HepG2 (cell line): Measurements from ENCODE around the gene UBE2S. TPM values are rescaled to one million over a fixed set of nuclear protein-coding genes. Genes with fewer than 3 reads are reported as not detected.

Source experiments
- AGO2 ChIP-seq: fragments of 200-400 bp; formaldehyde crosslinking; optimal IDR thresholded peaks from 2 replicates; pipeline ENCODE3; 2017; ENCODE audit warnings: mild to moderate bottlenecking, low read depth, low read length, moderate library complexity
- DMTF1 ChIP-seq: sonication (generic); formaldehyde crosslinking; IDR thresholded peaks from 2 replicates; pipeline ENCODE4 v1.4.0; 2020; ENCODE audit warnings: mild to moderate bottlenecking, missing genetic modification reagents
- NAIF1 ChIP-seq: sonication (generic); formaldehyde crosslinking; IDR thresholded peaks from 2 replicates; pipeline ENCODE4 v1.5.0; 2020; ENCODE audit warnings: mild to moderate bottlenecking, missing genetic modification reagents, borderline replicate concordance
- RERE ChIP-seq: IDR thresholded peaks from 2 replicates; pipeline ENCODE4 v1.6.1; 2016; ENCODE audit warnings: low read depth, missing genetic modification reagents, missing compliant biosample characterization
- SAFB2 ChIP-seq: sonication (generic); formaldehyde crosslinking; IDR thresholded peaks from 2 replicates; pipeline ENCODE4 v1.5.1; 2020; ENCODE audit warnings: missing genetic modification reagents, low read depth, mild to moderate bottlenecking, borderline replicate concordance
- SMARCC2 ChIP-seq: fragments of 450-650 bp; IDR thresholded peaks from 2 replicates; pipeline ENCODE4 v1.6.1; 2017; ENCODE audit warnings: antibody characterized with exemption, mild to moderate bottlenecking
- TP53 ChIP-seq: sonication (generic); formaldehyde crosslinking; conservative IDR thresholded peaks from 2 replicates; pipeline ENCODE4 v1.4.0; 2020; ENCODE audit warnings: missing genetic modification reagents
- TRAFD1 ChIP-seq: sonication (generic); formaldehyde crosslinking; IDR thresholded peaks from 2 replicates; pipeline ENCODE4 v1.5.1; 2020; ENCODE audit warnings: missing genetic modification reagents, mild to moderate bottlenecking, borderline replicate concordance
- ZBTB21 ChIP-seq: sonication (generic); formaldehyde crosslinking; IDR thresholded peaks from 2 replicates; pipeline ENCODE4 v1.4.0; 2020; ENCODE audit warnings: missing genetic modification reagents
- ZBTB37 ChIP-seq: sonication (generic); formaldehyde crosslinking; IDR thresholded peaks from 2 replicates; pipeline ENCODE4 v1.4.0; 2020; ENCODE audit warnings: mild to moderate bottlenecking, missing genetic modification reagents
- ZBTB44 ChIP-seq: sonication (generic); formaldehyde crosslinking; IDR thresholded peaks from 2 replicates; pipeline ENCODE4 v1.4.0; 2020; ENCODE audit warnings: missing genetic modification reagents
- ZKSCAN1 ChIP-seq: fragments of 150-350 bp; IDR thresholded peaks from 2 replicates; pipeline ENCODE4 v1.6.1; 2014; ENCODE audit warnings: low read length
- ZNF34 ChIP-seq: sonication (generic); formaldehyde crosslinking; IDR thresholded peaks from 2 replicates; pipeline ENCODE4 v1.4.0; 2020; ENCODE audit warnings: mild to moderate bottlenecking, missing genetic modification reagents, borderline replicate concordance
- ZNF543 ChIP-seq: sonication (generic); formaldehyde crosslinking; IDR thresholded peaks from 2 replicates; pipeline ENCODE4 v1.4.0; 2020; ENCODE audit warnings: mild to moderate bottlenecking, missing genetic modification reagents
- polyA plus RNA-seq, 8 experiments: library from polyadenylated mRNA; depleted of rRNA in 3 of 8; stranded (reverse) in 7 of 8; unstranded in 1 of 8; fragments of >200 nt; fragmentation: Illumina TruSeq in 4 of 8; extraction: Trizol in 4 of 8; gene quantifications; 2 replicates each; pipeline versions ENCODE4 v1.2.1 to v1.2.3, GENCODE V29; 2011 to 2016; ENCODE audit warnings: low read depth in 4 of 8, missing spikeins in 1 of 8, mixed read lengths in 1 of 8; ENCODE audit not compliant: insufficient read depth in 1 of 8
- total RNA-seq, 5 experiments: library from RNA; depleted of rRNA; stranded (reverse); fragments of >200 nt; fragmentation: Illumina TruSeq; extraction: Trizol; gene quantifications; 2 replicates each; pipeline ENCODE4 v1.2.3, GENCODE V29; 2016; ENCODE audit warnings: low read depth in 1 of 5

UBE2S gene
- total and polyA plus RNA-seq, 2 of the 13 experiments (the other 11 are each of a cell fraction or from before 2014, with no cell fraction given): 32.2 to 39.3 TPM

- TF ChIP-seq TRAFD1 (CRISPR knock-in tag): no peak
- TF ChIP-seq NAIF1 (CRISPR knock-in tag): no peak
- TF ChIP-seq ZNF543: peak; percentile 87; the same call in 1 of the 2 replicates
- no peak for TF ChIP-seq SAFB2
- TF ChIP-seq ZBTB21 (CRISPR knock-in tag): peak; percentile 92
- TF ChIP-seq ZNF34 (CRISPR knock-in tag): 0 out of 2 replicates have a peak, but pooled peaks have one; percentile 27
- TF ChIP-seq AGO2: no peak
- no peak for TF ChIP-seq SMARCC2
- no peak for TF ChIP-seq RERE
- TF ChIP-seq ZBTB44 (CRISPR knock-in tag): no peak; the same call in 1 of the 2 replicates
- no peak for TF ChIP-seq ZKSCAN1
- no peak for TF ChIP-seq TP53
- no peak for TF ChIP-seq ZBTB37 (CRISPR knock-in tag)
- TF ChIP-seq DMTF1 (CRISPR knock-in tag): peak; percentile 86; the same call in 1 of the 2 replicates
Observed at GRCh38 chr19:55407800-55408532, 378 bp upstream of the UBE2S start (continued).
